Activated naive CD4-positive, alpha-beta T cell treated with anti-CD3 and anti-CD28 coated beads, Interleukin-2, amount 10 ng/mL, durations not matched to agents 7 days and 5 days (primary cell): ENCODE results near the gene HPGD.

ENCODE experiments used
- CTCF ChIA-PET: fragments of 350-600 bp; sonication (Branson Sonifier 250); formaldehyde crosslinking; loops from one replicate; lab custom pipeline; 2021; ENCODE audit warnings: antibody characterized with exemption; lab: Charles Lee
- DNase-seq: peaks from one replicate; pipeline ENCODE4 v3.0.0-alpha.2; 2020
- H3K27ac Mint-ChIP-seq: one replicate; pipeline ENCODE4 v1.8.0; 2021; ENCODE audit warnings: mild to moderate bottlenecking, moderate library complexity, mixed read lengths
- H3K27me3 Mint-ChIP-seq: one replicate; pipeline ENCODE4 v1.8.0; 2021; ENCODE audit warnings: mild to moderate bottlenecking, mixed read lengths
- H3K36me3 Mint-ChIP-seq: one replicate; pipeline ENCODE4 v1.8.0; 2021; ENCODE audit warnings: mixed read lengths
- H3K4me1 Mint-ChIP-seq: one replicate; pipeline ENCODE4 v1.8.0; 2021; ENCODE audit warnings: mixed read lengths
- H3K4me3 Mint-ChIP-seq: one replicate; pipeline ENCODE4 v1.8.0; 2021; ENCODE audit warnings: mild to moderate bottlenecking, moderate library complexity, mixed read lengths
- H3K9me3 Mint-ChIP-seq: one replicate; pipeline ENCODE4 v1.8.0; 2021; ENCODE audit warnings: mixed read lengths

The HPGD gene

DNA sequence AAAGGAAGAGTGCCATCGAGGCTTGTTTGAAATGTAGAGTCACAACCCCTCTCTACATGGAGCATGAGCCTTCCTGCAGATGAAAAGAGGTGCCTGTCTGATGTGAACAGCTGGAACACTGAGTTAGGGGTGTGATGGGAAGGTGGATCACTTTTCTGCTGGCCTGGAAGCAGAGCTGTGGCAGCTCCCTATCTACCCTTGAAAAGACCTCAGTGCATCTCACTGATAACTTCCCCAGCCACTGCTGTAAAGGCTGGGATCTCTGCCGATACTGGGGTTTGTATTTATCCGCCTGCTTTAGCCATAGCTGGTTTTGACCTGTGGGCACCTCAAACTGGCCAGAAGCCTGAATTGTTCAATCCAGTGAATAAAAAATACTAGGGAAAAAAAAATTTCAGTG is 46.8 kb downstream of the HPGD start:
- Mint-ChIP-seq H3K4me1 (no peaks in the 10 kb centered on the region), H3K9me3 (no peaks in the 10 kb centered on the region), H3K4me3 (no peak overlapping the region), H3K27me3 (no peaks in the 10 kb centered on the region), H3K27ac (no peak overlapping the region), H3K36me3 (no peaks in the 10 kb centered on the region)
- CTCF ChIA-PET: no interaction called here
- DNase-seq: no peak

DNA sequence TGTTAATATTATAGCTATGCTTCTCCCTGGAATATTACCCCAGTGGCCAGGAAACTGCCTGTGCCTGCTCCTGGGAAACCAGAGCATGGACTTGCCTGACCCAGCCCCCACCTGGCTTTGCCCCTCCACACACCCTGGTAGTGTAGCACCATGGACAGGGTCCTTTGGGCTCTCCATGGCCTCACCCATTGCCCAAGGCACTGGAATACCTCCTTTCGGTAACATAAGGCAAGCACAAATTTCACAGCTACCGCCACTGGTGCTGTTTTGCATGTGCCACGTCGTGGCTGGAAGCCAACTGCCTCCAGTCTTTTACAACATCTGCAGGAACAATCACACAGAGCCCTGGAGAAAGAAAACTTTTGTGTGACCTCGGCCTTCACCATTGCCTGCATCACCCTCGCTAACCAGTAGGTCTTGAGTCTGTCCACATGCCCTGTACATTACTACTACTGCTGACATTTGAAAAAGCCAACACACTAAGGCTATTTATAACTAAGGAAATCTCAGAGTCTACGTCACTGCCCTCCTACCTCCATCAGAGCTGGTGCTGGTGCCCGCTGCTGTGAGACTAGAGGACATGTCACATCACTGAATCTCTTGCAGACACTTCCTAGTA is 47.7 kb downstream of the HPGD start:
- H3K4me3 Mint-ChIP-seq: no peak overlapping the region
- CTCF ChIA-PET: no interaction called here
- no peaks in the 10 kb centered on the region for H3K9me3 Mint-ChIP-seq
- no peaks in the 10 kb centered on the region for H3K27me3 Mint-ChIP-seq
- DNase-seq: no peak
- no peak overlapping the region for H3K27ac Mint-ChIP-seq
- H3K36me3 Mint-ChIP-seq: no peaks in the 10 kb centered on the region
- H3K4me1 Mint-ChIP-seq: no peaks in the 10 kb centered on the region

DNA sequence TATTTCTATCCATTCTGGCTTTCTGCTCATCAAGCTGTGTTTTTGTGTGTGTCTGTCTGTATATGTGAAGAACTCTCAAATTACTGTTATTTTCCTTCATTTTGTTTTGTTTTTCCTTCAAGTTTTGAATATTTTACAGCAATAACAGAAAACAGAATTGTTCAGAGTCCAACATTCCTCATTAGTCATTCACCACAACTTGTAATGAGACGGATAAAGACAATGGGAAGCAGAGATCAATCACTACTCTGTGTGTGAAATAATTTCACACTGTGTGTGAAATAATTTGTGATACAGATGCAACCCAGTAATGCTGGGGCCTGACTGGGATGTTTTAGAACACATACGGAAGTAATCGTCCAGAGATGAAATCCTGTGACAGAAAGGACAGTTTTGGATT is 55.2 kb downstream of the HPGD start:
- Mint-ChIP-seq H3K27me3 (no peaks in the 10 kb centered on the region), H3K36me3 (no peaks in the 10 kb centered on the region), H3K4me1 (no peaks in the 10 kb centered on the region), H3K27ac (no peak overlapping the region), H3K9me3 (no peaks in the 10 kb centered on the region), H3K4me3 (no peak overlapping the region)
- no peak for DNase-seq
- CTCF ChIA-PET: no interaction called here

DNA sequence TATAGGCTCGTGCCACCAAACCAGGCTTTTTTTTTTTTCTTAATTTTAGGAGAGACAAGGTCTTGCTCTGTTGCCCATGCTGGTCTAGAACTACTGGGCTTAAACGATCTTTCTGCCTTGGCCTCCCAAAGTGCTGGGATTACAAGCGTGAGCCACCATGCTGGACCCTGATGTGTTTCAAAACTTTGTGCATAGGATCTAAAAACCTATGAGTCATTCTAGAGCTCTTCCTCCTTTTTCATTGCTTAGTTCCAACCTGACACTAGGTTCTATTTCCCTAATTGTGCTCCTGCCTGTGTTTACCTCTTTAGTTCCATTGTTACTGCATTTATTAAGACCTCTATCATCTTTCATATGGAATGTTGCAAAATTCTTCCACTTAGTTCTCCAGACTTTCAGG is 57.3 kb downstream of the HPGD start:
- H3K36me3 Mint-ChIP-seq: no peaks in the 10 kb centered on the region
- CTCF ChIA-PET: no interaction called here
- no peaks in the 10 kb centered on the region for H3K9me3 Mint-ChIP-seq
- no peak overlapping the region for H3K4me3 Mint-ChIP-seq
- H3K27ac Mint-ChIP-seq: no peak overlapping the region
- no peaks in the 10 kb centered on the region for H3K4me1 Mint-ChIP-seq
- H3K27me3 Mint-ChIP-seq: no peaks in the 10 kb centered on the region
- DNase-seq: no peak

DNA sequence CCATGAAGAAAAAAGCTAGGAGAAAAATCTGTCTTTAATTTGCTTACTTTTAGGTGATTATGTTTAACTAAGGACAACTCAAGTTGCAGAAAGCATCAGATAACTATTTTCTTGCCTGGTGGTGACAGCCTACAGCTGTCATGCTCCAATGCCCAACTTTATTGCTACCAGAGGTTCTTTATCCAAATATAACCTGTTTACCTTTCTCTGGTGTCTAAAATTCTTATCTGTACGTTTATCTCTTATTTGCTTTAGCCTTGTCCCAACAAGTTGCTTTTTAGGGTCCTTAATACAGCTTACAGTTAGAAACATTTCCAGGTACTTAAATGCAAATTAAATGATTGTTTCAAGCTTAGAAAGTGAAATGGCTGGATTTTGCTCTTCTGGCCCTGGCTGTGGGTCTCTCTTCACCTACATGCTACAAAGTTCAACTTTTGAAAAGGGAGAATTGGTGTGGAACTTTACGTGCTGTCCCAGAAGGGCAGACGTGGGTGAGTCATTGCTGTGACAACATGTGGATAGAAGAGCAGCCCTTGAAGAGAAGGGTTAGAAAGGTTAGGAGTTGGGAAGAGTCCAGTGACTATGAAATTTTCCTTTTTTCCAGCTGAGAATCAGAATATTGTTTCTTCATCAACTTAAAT is 60.7 kb downstream of the HPGD start:
- Mint-ChIP-seq H3K27ac (no peak overlapping the region), H3K9me3 (no peaks in the 10 kb centered on the region)
- CTCF ChIA-PET: no interaction called here

DNA sequence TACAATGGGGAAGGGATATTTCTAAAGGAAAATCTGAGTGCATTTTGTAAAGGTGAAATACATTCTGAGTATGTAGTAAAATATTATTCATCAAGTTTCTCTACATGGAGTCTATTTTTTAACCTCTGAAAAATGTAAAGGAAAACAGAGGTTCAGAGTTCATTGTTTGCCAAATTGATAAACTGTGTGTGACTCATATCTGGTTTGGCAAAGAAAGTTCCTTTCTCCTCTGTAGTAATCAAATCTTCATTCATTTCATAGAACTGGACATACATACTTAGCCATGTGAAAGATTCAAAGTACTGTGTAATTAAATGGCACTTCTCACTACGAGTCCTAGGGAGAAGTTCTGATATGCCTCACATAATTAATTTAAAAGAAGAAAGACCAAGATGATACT is 61.6 kb downstream of the HPGD start:
- CTCF ChIA-PET: no interaction called here
- Mint-ChIP-seq H3K27me3 (no peaks in the 10 kb centered on the region), H3K27ac (no peak overlapping the region), H3K4me3 (no peak overlapping the region), H3K36me3 (no peaks in the 10 kb centered on the region), H3K9me3 (no peaks in the 10 kb centered on the region), H3K4me1 (no peaks in the 10 kb centered on the region)
- DNase-seq: no peak

More for the DNA sequence above, 60.7 kb downstream of the HPGD start:
- no peaks in the 10 kb centered on the region for H3K36me3 Mint-ChIP-seq
- H3K4me3 Mint-ChIP-seq: no peak overlapping the region
- H3K27me3 Mint-ChIP-seq: no peaks in the 10 kb centered on the region
- DNase-seq: no peak
- no peaks in the 10 kb centered on the region for H3K4me1 Mint-ChIP-seq

DNA sequence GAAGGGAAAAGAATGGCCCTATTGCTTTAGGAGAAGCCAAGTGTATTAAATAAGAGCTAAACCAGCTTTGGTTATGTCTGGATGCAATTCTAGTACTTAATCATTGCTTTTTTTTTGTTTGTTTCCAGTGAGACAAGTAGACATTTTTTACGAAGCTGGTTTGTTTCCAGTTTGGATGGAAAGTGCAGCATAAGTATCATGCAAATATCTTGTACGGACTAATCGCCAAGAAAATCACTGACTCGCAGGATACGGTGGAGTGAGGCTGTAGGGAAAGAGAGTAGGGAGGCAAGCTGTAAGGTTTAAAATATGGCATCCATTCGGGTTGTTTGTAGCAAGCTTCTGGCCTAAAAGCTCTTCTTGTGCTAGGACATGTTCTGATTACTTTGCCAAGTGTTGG is 64.8 kb downstream of the HPGD start:
- Mint-ChIP-seq H3K27ac (no peak overlapping the region), H3K4me3 (no peak overlapping the region), H3K36me3 (no peaks in the 10 kb centered on the region), H3K27me3 (no peaks in the 10 kb centered on the region), H3K4me1 (no peaks in the 10 kb centered on the region), H3K9me3 (no peaks in the 10 kb centered on the region)
- DNase-seq: no peak
- CTCF ChIA-PET: interaction anchor here (0.6 to 1.6 kb wide), 2 partner anchors 11 to 14 kb away, joined by 3 to 5 read pairs; no protein-coding TSS in a partner anchor

DNA sequence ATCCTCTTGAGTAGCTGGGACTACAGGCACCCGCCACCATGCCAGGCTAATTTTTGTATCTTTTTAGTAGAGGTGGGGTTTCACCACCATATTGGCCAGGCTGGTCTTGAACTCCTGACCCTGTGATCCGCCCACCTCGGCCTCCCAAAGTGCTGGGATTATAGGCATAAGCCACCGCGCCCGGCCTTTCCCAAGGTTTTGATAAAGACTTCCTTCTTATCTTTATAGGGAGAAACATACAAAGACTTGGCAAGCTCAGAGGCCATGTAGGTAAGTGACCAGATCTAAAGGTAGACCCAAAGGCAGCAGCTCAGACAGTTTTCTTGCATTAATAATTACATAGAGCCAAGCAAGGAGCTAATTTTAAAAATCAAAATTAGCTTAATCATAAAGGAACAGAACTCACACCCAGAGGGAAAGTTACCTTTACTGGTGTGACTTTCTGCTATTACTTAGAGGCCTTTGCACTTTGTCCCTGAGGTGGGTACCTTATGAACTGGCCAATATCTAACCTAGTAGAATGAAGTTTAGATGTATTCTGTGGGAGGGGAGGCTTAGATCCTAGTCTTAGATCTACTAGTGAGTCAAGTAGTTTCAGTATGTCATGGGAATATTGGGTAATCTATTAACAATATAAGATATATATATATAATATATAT is 67.3 kb downstream of the HPGD start:
- H3K4me3 Mint-ChIP-seq: no peak overlapping the region
- no peak overlapping the region for H3K27ac Mint-ChIP-seq
- H3K4me1 Mint-ChIP-seq: no peaks in the 10 kb centered on the region
- no peaks in the 10 kb centered on the region for H3K27me3 Mint-ChIP-seq
- CTCF ChIA-PET: no interaction called here
- DNase-seq: no peak
- no peaks in the 10 kb centered on the region for H3K9me3 Mint-ChIP-seq
- no peaks in the 10 kb centered on the region for H3K36me3 Mint-ChIP-seq

DNA sequence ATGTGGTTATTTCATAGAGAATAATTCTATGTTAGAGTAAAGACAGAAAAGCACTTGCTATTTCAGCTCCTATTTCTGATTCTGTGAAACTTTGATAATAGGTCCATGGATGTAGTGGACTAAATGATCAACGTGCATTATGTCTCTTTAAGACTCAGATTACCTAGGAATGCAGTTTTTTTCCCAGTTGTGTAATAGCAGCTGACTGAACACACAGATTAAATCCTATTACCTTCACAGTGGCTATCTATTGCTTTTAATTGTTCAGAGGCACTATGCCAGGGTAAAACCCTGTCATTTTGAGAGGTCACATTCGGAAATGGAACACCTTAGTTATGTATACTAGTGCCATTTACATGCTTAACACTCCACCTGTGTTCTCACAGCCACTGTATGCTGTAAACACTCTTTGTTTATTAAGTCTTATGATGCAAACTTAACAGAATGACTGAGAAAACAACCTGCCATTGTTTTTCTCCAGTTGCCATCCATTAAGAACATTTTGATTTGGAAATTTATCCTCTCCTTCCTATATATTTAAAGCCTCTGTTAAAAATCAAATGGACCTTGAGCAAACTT is 70.5 kb downstream of the HPGD start:
- no peaks in the 10 kb centered on the region for H3K9me3 Mint-ChIP-seq
- no peak for DNase-seq
- no peaks in the 10 kb centered on the region for H3K36me3 Mint-ChIP-seq
- no peaks in the 10 kb centered on the region for H3K4me1 Mint-ChIP-seq
- CTCF ChIA-PET: no interaction called here
- no peak overlapping the region for H3K27ac Mint-ChIP-seq
- no peaks in the 10 kb centered on the region for H3K27me3 Mint-ChIP-seq
- H3K4me3 Mint-ChIP-seq: no peak overlapping the region

DNA sequence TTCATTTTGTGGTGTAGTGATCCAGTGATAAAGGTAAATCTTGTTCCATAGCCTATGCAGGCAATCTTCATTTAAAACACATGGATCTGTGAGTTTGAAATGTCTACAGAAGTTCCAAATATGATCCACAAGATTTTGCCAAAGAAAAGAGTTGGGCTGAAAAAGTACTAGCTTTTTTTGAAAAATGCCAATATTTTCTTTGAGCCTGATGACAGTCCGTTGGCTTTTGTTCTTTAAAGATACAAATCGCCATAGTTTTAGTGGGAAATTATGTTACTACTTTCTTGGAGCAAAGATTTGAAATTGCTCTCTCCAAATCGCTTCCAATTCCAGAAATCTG is 71.5 kb downstream of the HPGD start:
- no peaks in the 10 kb centered on the region for H3K4me1 Mint-ChIP-seq
- CTCF ChIA-PET: no interaction called here
- H3K27me3 Mint-ChIP-seq: no peaks in the 10 kb centered on the region
- no peak for DNase-seq
- H3K4me3 Mint-ChIP-seq: no peak overlapping the region
- peaks cover 5% of the 10 kb centered on the region for H3K9me3 Mint-ChIP-seq
- H3K27ac Mint-ChIP-seq: no peak overlapping the region
- H3K36me3 Mint-ChIP-seq: no peaks in the 10 kb centered on the region

DNA sequence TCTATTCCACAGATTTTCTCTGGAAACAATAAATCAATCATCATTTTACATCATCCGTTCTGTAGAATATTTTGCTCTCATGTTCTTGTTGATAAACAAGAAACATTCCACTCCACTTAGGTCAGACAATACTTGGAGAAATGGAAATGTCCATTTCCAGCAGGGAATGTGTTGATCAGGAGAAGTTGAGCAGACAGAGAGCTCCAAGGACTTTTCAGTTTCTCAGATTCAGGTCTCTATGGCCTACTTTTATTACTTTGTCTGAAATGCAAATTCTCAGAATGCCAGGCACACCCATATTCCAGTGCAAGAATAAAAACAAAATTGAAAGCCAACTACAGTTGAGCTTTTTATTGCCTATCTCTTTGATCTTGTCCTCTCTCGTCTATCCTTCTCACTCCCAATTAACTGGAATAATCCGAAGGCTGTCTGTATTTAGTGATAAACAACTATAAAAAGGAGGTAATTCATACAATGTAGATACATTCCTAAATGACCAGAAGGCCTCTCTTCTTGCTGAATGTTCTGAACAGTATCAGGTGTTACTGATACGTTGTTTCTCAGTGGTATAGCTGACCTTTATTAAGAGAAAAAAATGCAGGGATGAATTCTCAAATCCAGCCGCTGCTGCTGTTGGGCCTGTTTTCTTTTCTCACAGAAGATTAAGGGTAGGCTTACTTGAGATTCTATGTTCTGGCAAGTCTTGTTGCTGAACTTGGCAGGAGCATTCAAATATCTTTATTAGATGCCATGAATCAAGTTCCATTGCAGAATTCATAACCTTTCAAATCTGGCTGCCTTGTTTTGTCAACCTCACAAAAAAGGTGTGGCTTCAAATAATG is 72.1 kb downstream of the HPGD start:
- DNase-seq: no peak
- H3K4me3 Mint-ChIP-seq: no peak overlapping the region
- H3K4me1 Mint-ChIP-seq: no peaks in the 10 kb centered on the region
- CTCF ChIA-PET: no interaction called here
- H3K36me3 Mint-ChIP-seq: no peaks in the 10 kb centered on the region
- H3K27me3 Mint-ChIP-seq: no peaks in the 10 kb centered on the region
- H3K9me3 Mint-ChIP-seq: peaks cover 5% of the 10 kb centered on the region
- no peak overlapping the region for H3K27ac Mint-ChIP-seq

DNA sequence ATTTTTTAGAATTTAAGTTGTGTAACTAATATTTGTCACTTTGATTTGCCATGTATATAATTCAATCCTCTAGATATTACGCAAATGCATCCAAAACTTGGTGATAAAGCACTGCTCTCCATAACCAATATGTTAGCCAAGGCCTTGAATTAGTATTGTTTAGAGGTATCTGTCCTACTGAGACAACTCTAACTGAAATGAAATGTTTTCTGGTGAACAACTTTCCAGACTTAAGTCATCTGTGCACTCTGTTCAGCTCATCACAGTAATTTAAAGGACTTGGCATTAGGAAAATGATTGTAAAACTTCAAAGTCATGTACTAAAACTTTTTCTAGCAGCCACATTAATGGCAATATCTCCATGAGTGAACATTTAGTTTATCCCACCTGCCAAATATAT is 73.1 kb downstream of the HPGD start:
- H3K36me3 Mint-ChIP-seq: no peaks in the 10 kb centered on the region
- no peak for DNase-seq
- no peaks in the 10 kb centered on the region for H3K4me1 Mint-ChIP-seq
- H3K27ac Mint-ChIP-seq: no peak overlapping the region
- peaks cover 5% of the 10 kb centered on the region for H3K9me3 Mint-ChIP-seq
- no peaks in the 10 kb centered on the region for H3K27me3 Mint-ChIP-seq
- CTCF ChIA-PET: no interaction called here
- H3K4me3 Mint-ChIP-seq: no peak overlapping the region

DNA sequence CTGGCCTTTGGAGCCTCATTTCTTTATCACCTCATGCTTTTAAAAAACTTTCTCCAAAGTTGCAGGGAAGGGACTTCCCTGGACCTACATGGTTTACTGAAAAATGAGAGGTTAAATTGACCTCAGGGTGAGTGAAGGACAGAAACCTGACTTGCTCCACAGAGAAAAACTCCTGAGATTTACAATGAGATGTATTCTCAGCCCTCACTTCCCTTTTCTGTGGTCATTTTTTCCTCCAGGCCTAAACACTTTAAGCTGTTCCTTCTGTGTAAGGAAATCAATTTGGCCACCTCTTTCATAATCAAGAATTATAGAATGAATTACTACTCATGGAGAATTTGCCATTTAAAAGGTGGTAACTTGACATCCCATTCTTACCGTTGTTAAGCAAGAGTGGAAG is 77.9 kb downstream of the HPGD start:
- peaks cover 5% of the 10 kb centered on the region for H3K9me3 Mint-ChIP-seq
- CTCF ChIA-PET: no interaction called here
- no peak overlapping the region for H3K27ac Mint-ChIP-seq
- H3K27me3 Mint-ChIP-seq: no peaks in the 10 kb centered on the region
- H3K36me3 Mint-ChIP-seq: no peaks in the 10 kb centered on the region
- H3K4me1 Mint-ChIP-seq: no peaks in the 10 kb centered on the region
- DNase-seq: no peak
- H3K4me3 Mint-ChIP-seq: no peak overlapping the region
